A549 treated with RU486 at 1 μM for 4 hours (cell line): ENCODE data around the gene TMX2. TPM values are rescaled to one million over a fixed set of nuclear protein-coding genes. Genes with fewer than 3 reads are reported as not detected.

Source experiments
- total RNA-seq: library from RNA; stranded (reverse); fragments of 200-300 nt; extraction: Qiagen RNA extraction; gene quantifications from 5 replicates; pipeline ENCODE4 v1.2.3, GENCODE V29; 2022; ENCODE audit warnings: low read depth

The TMX2 gene
- total RNA-seq, result 144 to 163 TPM (median 153 TPM) in 5 replicates

GRCh38 chr11:57712256-57713150, at the start of gene TMX2:
TMX2 (plus strand) TSS chr11:57712593; CDS start chr11:57712619, 26 bp downstream.

GRCh38 chr11:57667736-57668433, 44.5 kb upstream of the TMX2 start, which contains the start of gene ZDHHC5:
ZDHHC5 (plus strand) TSS chr11:57668114; CDS start chr11:57673091, 4,977 bp downstream.

GRCh38 chr11:57711414-57712255, 758 bp upstream of the TMX2 start, which contains the start of gene MED19:
MED19 (minus strand) TSS chr11:57712215; CDS start chr11:57712179, 36 bp downstream.

GRCh38 chr11:57741132-57742086, 29.0 kb downstream of the TMX2 start, which contains the start of gene SELENOH:
SELENOH (plus strand) TSS chr11:57741491; CDS start chr11:57741596, 105 bp downstream.

GRCh38 chr11:57751676-57752253, 39.4 kb downstream of the TMX2 start, which contains the start of gene BTBD18:
BTBD18 (minus strand) TSS chr11:57751819; CDS start chr11:57751188, 631 bp downstream.

GRCh38 chr11:57761301-57762234, 49.2 kb downstream of the TMX2 start, which contains the start of gene CTNND1:
CTNND1 (plus strand) TSS chr11:57761802; CDS start chr11:57791479, 29,677 bp downstream.

Other genes starting within 250 kb of the TMX2 start
- gene SLC43A1, start 196.9 kb upstream of the TMX2 start, total RNA-seq, result 1.8 to 3.4 TPM (median 3.1 TPM) in 5 replicates
- 160 to 189 TPM (median 170 TPM) in 5 replicates for gene TIMM10, start 181.8 kb upstream of the TMX2 start, total RNA-seq
- not detected in 5 replicates for gene SMTNL1, start 175.0 kb upstream of the TMX2 start, total RNA-seq
- 29.5 to 37.8 TPM (median 32.7 TPM) in 5 replicates for gene UBE2L6, start 144.9 kb upstream of the TMX2 start, total RNA-seq
- 0.27 to 1.7 TPM (median 0.38 TPM) in 5 replicates for gene SERPING1, start 114.9 kb upstream of the TMX2 start, total RNA-seq
- gene YPEL4, start 62.7 kb upstream of the TMX2 start, total RNA-seq, result 0.32 to 0.39 TPM (median 0.34 TPM) in 5 replicates
- 26.9 to 33.2 TPM (median 29.0 TPM) in 5 replicates for gene CLP1, start 54.8 kb upstream of the TMX2 start, total RNA-seq
- gene ZDHHC5, start 44.5 kb upstream of the TMX2 start, total RNA-seq, result 70.5 to 76.1 TPM (median 73.5 TPM) in 5 replicates
- gene MED19, start 378 bp upstream of the TMX2 start, total RNA-seq, result 25.7 to 34.8 TPM (median 31.6 TPM) in 5 replicates
- 113 to 160 TPM (median 140 TPM) in 5 replicates for gene SELENOH, start 28.9 kb downstream of the TMX2 start, total RNA-seq
- gene BTBD18, start 39.2 kb downstream of the TMX2 start, total RNA-seq, result not detected in 5 replicates
- 53.7 to 65.2 TPM (median 61.6 TPM) in 5 replicates for gene CTNND1, start 49.2 kb downstream of the TMX2 start, total RNA-seq